ENCODE data around the gene SPATA16. TPM values are rescaled to one million over a fixed set of nuclear protein-coding genes. Genes with fewer than 3 reads are reported as not detected.
"Not testable (repeated sequence)": the region's sequence is repeated elsewhere in the genome, so short reads cannot be mapped to it uniquely, and the experiment has no call there.

SPATA16 gene
- total RNA-seq, 1 donor from 2014 or later, result not detected

- no peak for DNase-seq
Measured at GRCh38 chr3:173064631-173065030, 76.4 kb downstream of the SPATA16 start.

- DNase-seq, result no peak
Measured at GRCh38 chr3:173058229-173058628, 82.8 kb downstream of the SPATA16 start.

DNA sequence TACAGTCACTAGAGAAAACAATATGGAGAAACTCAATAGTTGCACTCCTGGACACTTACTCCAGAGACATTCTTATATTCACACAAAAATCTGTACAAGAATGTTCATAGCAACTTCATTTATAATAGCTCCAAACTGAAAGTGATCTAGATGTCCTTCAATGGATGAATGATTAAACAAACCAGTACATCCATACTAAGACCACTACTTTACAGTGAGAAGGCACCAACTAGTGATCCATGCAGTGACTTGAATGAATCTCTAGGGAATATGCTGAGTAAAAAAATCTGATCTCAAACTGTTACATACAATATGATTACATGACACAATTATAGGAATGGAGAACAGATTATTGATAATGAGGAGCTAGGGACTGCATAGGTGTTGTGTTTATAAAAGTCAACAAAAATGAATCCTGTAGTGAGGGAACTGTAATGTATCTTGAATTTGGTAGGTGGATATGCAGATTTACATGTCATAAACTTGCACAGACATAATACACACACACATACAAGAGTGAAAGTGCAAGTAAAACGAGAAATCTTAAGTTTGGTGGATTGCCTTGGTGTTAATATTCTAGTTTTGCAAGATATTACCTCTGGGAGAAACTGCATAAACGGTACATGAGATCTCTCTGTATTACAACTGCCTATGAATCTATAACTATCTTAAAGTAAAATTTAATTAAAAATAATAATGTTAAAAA lies 85.7 kb downstream of the SPATA16 start:
- DNase-seq, result no peak

- DNase-seq, result no peak
Measured at GRCh38 chr3:173049360-173049759, 91.7 kb downstream of the SPATA16 start.

GRCh38 chr3:173045770-173046382 lies 95.2 kb downstream of the SPATA16 start:
- DNase-seq, result peak; percentile 9

- DNase-seq, result peak; percentile 2
Measured at GRCh38 chr3:173044998-173045397, 96.0 kb downstream of the SPATA16 start.

DNA sequence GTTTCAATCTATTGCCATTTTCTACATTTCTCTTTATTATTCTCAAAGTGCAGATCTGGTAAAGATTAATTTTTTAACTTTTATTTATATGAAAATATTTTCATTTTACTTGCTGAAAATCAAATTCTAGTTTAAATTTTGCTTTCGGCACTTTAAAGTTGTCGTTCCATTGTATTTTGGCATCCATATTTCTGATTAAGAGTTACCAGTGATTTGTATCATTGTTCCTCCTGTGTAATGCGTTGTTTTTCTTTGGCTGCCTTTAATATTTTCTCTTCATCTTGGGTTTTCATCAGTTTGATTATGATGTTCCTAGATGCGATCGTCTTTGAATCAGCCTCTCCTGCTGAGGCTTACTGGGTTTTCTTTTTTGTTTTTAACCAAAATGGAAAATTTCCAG lies 97.3 kb downstream of the SPATA16 start:
- DNase-seq, result no peak

- DNase-seq, result no peak
Measured at GRCh38 chr3:173038484-173038871, 102.6 kb downstream of the SPATA16 start.

DNA sequence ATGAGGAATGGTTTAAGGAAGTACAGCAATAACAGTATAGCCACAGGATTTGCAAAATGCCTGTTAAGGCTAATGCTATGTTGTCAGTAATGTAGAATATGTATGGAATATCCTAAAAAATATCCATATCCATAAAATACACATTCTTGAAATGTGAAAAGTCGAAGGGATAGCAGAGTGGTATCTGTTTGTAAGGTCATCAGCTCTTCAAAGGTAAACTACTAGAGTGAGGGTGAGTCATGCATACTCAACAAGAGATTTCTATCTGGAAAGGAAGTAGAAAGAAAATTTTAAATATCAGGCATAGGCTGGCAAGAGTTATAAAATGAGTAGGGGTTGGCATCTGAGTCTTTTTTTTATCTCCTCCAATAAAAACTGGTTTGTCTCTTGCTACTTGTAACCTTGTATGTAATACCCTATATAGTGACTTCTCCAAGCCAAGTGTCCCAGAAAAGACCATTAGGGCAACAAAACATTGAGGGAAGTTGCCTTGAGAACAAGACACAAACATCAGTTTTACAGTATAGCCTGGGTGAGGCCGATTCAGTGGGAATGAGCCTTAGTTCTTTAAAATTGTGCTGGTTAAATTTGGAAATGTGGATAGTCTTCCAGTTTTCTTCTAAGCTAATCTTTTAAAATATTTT lies 103.1 kb downstream of the SPATA16 start:
- no peak for DNase-seq

- DNase-seq, result no peak
Measured at GRCh38 chr3:173030273-173030672, 110.8 kb downstream of the SPATA16 start.

GRCh38 chr3:173028351-173028750 lies 112.7 kb downstream of the SPATA16 start:
- DNase-seq, result no peak

- no peak for DNase-seq
Measured at GRCh38 chr3:173027429-173027828, 113.6 kb downstream of the SPATA16 start.

GRCh38 chr3:173025941-173026340 lies 115.1 kb downstream of the SPATA16 start:
- DNase-seq, result no peak

- DNase-seq, result no peak
Measured at GRCh38 chr3:173021547-173022185, 119.4 kb downstream of the SPATA16 start.

GRCh38 chr3:173020128-173020527 lies 120.9 kb downstream of the SPATA16 start:
- not testable (repeated sequence) for DNase-seq

DNA sequence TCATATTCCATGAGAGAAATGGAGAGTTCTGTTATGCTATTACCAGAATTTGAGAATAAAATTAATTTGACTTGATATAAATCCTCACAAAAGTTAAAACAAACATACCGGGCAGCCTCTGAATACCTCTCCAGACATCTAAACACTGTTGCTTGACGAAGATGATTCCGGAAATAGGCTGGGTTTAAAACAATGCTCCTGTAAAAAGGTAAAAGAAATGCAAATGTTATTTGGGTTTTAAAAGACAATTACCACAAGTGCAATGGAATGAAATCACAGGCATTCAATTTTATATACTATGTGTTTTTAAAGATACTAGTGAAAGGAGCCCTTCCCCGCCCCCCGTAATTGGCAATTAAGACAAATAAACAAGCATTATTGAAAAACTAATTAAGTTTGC lies 121.7 kb downstream of the SPATA16 start:
- no peak for DNase-seq

DNA sequence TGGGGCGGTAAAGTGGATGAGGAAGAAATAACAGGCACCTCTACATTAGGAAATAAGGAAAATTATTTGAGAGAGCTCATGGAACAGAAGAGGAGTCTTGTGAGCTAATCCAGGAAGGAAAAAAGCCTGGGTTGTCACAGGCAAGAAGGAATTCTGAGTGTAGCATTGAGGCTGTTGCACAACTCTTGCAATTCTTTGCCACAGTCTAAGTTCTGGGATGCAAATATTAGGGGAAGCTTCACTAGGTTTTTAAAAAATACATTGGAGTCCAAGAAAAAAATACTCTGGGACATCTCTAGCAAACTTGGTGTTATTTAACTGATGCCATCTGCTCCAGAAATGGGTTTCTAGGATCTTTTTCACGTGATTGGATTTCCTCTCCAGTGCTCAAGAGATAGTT lies 122.3 kb downstream of the SPATA16 start:
- no peak for DNase-seq

- DNase-seq, result no peak
Measured at GRCh38 chr3:173013219-173013832, 127.7 kb downstream of the SPATA16 start.

DNA sequence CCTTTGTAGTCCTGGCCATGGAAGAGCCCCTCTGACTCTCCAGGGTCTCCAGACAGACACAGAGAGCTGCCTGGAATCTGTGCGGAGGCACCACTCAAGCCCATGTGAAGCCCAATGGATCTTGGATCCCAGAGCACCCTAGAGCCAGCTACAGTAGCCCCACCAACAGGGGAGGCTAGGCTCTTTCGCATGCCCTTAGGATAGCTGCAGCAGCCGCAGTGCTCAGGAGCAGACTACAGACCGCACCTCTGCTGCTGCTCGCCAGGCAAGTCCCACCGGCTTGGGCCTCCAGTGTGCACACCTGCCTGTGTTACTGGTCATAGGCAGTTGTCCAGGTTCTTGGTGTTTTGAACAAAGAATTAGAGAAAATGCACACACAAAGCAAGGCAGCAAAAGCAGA lies 131.6 kb downstream of the SPATA16 start:
- DNase-seq, result no peak

- no peak for DNase-seq
Measured at GRCh38 chr3:173008978-173009377, 132.1 kb downstream of the SPATA16 start.

GRCh38 chr3:173007079-173007723 lies 133.8 kb downstream of the SPATA16 start:
- peak; percentile 2 for DNase-seq

DNA sequence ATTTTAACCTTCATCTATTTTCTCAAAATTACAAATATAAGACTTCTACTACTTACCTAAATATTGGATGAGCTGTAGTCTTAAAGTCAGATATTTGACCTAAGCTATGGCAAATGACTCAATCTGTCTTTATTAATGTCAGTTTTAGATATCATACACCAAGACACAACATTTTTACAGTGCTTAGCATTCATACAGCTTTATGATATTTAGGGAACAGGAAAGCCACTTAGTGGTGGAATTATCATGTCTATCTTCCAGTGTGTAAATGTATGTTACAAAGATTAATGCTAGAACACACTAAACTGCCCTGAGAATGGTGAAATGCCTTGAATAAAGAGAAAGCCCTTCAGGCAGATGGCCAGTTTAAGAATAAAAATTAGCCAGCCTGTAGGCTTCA lies 135.0 kb downstream of the SPATA16 start:
- no peak for DNase-seq
